ENCODE data around the gene NPIPB2. TPM values are rescaled to one million over a fixed set of nuclear protein-coding genes. Genes with fewer than 3 reads are reported as not detected.

The NPIPB2 gene
- total and polyA plus RNA-seq, 2 of the 13 experiments (the other 11 are each of a cell fraction or from before 2014, with no cell fraction given): 1.8 to 4.1 TPM

- TF ChIP-seq PCBP1 (IDR thresholded peaks at IDR 0.05; ENCODE audit: borderline replicate concordance, low read depth, low read length): no peak
- TF ChIP-seq HMGXB4 (CRISPR knock-in tag; IDR thresholded peaks at IDR 0.05; ENCODE audit: borderline replicate concordance in 1 of 2, low read depth in 1 of 2): no peak; a peak in 1 of 4 replicates
- no peak for TF ChIP-seq MEIS1 (CRISPR knock-in tag; IDR thresholded peaks at IDR 0.05; ENCODE audit: borderline replicate concordance)
- peak; percentile 83 for TF ChIP-seq TBL1XR1 (IDR thresholded peaks at IDR 0.05; ENCODE audit: borderline replicate concordance, low read length, partially characterized antibody)
- no peak for TF ChIP-seq ZNF263 (CRISPR knock-in tag; IDR thresholded peaks at IDR 0.05)
- no peak for TF ChIP-seq PLRG1 (conservative IDR thresholded peaks at IDR 0.05)
- no peak for TF ChIP-seq XBP1 (CRISPR knock-in tag; IDR thresholded peaks at IDR 0.05)
- TF ChIP-seq MED13 (CRISPR knock-in tag; IDR thresholded peaks at IDR 0.05): no peak
- no peak for TF ChIP-seq MYNN (CRISPR knock-in tag; IDR thresholded peaks at IDR 0.05; ENCODE audit: low read depth)
- TF ChIP-seq PHF5A (CRISPR knock-in tag; IDR thresholded peaks at IDR 0.05; ENCODE audit: low read depth, unreplicated experiment): no peak
- no peak for TF ChIP-seq FUBP1 (CRISPR knock-in tag; IDR thresholded peaks at IDR 0.05; ENCODE audit: borderline replicate concordance)
- no peak for TF ChIP-seq HOXD1 (CRISPR knock-in tag; IDR thresholded peaks at IDR 0.05)
- no peak for TF ChIP-seq GATAD1 (CRISPR knock-in tag; IDR thresholded peaks at IDR 0.05)
- TF ChIP-seq ZBTB7B (CRISPR knock-in tag; IDR thresholded peaks at IDR 0.05): no peak
- TF ChIP-seq ZNF772 (CRISPR knock-in tag; IDR thresholded peaks at IDR 0.05): no peak; the same call in 1 of the 2 replicates
- no peak; the same call in 1 of the 2 replicates for TF ChIP-seq MLXIP (CRISPR knock-in tag; IDR thresholded peaks at IDR 0.05; ENCODE audit: borderline replicate concordance)
- TF ChIP-seq ZNF317 (CRISPR knock-in tag; IDR thresholded peaks at IDR 0.05): no peak
- no peak for TF ChIP-seq AHR (CRISPR knock-in tag; IDR thresholded peaks at IDR 0.05)
- no peak for TF ChIP-seq ZNF839 (CRISPR knock-in tag; IDR thresholded peaks at IDR 0.05; ENCODE audit: borderline replicate concordance)
- TF ChIP-seq HNF4A (CRISPR knock-in tag; IDR thresholded peaks at IDR 0.05): no peak
- peak; percentile 70; the same call in 1 of the 2 replicates for TF ChIP-seq RXRB (CRISPR knock-in tag; IDR thresholded peaks at IDR 0.05; ENCODE audit: borderline replicate concordance)
- peak; percentile 6 for TF ChIP-seq IKZF4 (CRISPR knock-in tag; IDR thresholded peaks at IDR 0.05; ENCODE audit: borderline replicate concordance, low read depth, not compliant biosample characterization)
These were observed 25.1 kb downstream of the NPIPB2 start (continued) for GRCh38 chr16:11916524-11917285.
